Measurements from ENCODE around the gene CCDC33.

GRCh38 chr15:74199297-74199652 is 36.9 kb upstream of the CCDC33 start:
- no peak for TF ChIP-seq CTCF (IDR thresholded peaks at IDR 0.05)
- TF ChIP-seq POLR2A (IDR thresholded peaks at IDR 0.05), result no peak
